ENCODE measurements around the gene FLAD1. TPM values are rescaled to one million over a fixed set of nuclear protein-coding genes. Genes with fewer than 3 reads are reported as not detected.

Gene FLAD1
- total and polyA plus RNA-seq, 2 experiments from 2014 or later: 74.5 to 75.0 TPM

GRCh38 chr1:155015527-155016230 is 32.5 kb downstream of the FLAD1 start:
- Histone ChIP-seq H2AFZ (no peak overlapping the region), H3F3A (replicated peaks; ENCODE audit: low read depth) (0 out of 2 replicates have a peak, but pooled peaks cover 3% of the 10 kb centered on the region), H3K79me2 (replicated peaks; ENCODE audit: insufficient read depth) (peaks cover 5% of the 10 kb centered on the region), H3K9me2 (ENCODE audit: insufficient read depth) (no peaks in the 10 kb centered on the region), H3K27me3 (ENCODE audit: insufficient read depth) (no peaks in the 10 kb centered on the region), H3K36me3 (ENCODE audit: insufficient read depth) (no peaks in the 10 kb centered on the region), H3K27ac (ENCODE audit: low read depth) (no peak overlapping the region), H3K4me1 (ENCODE audit: insufficient read depth) (peaks cover 33% of the 10 kb centered on the region), H3K4me2 (no peak overlapping the region), H4K20me1 (replicated peaks; ENCODE audit: insufficient read depth) (peaks cover 6% of the 10 kb centered on the region; the same call in 1 of the 2 replicates), H3K4me3 (no peak overlapping the region)
- peak overlapping the region; percentile 82 for H3K27ac Mint-ChIP-seq
- DNase-seq (ENCODE audit: low spot score) (no peak), ATAC-seq (no peak)
- H3K9me3 Mint-ChIP-seq: no peaks in the 10 kb centered on the region
- H3K4me3 Mint-ChIP-seq: no peak overlapping the region
- H3K4me1 Mint-ChIP-seq: peaks cover 56% of the 10 kb centered on the region
- H3K36me3 Mint-ChIP-seq (ENCODE audit: low read depth): peaks cover 34% of the 10 kb centered on the region
- H3K27me3 Mint-ChIP-seq (ENCODE audit: insufficient read depth, low read depth, poor library complexity): peaks cover 22% of the 10 kb centered on the region
- TF ChIP-seq STAT1 (IDR thresholded peaks at IDR 0.05; ENCODE audit: unreplicated experiment) (no peak), ZNF114 (CRISPR knock-in tag; IDR thresholded peaks at IDR 0.05) (no peak), POLR2AphosphoS5 (IDR thresholded peaks at IDR 0.05; ENCODE audit: low read depth) (no peak), ZNF462 (CRISPR knock-in tag; IDR thresholded peaks at IDR 0.05) (no peak), JUNB (IDR thresholded peaks at IDR 0.05; ENCODE audit: unreplicated experiment) (no peak), EZH2 (IDR thresholded peaks at IDR 0.05; ENCODE audit: low read depth, unreplicated experiment) (no peak)

All from GM23338 (cell line).